Measurements from ENCODE around the gene GABRR2. TPM values are rescaled to one million over a fixed set of nuclear protein-coding genes. Genes with fewer than 3 reads are reported as not detected.

Gene GABRR2
- total and polyA plus RNA-seq, 10 of the 15 experiments (the other 5 are each of a cell fraction or from before 2014, with no cell fraction given) = 0.16 to 0.72 (median 0.32) TPM; not detected in 2

- TF ChIP-seq MTA3 (IDR thresholded peaks at IDR 0.05; ENCODE audit: borderline replicate concordance, low read length) (peak; percentile 68; the same call in 1 of the 2 replicates), ATF7 (IDR thresholded peaks at IDR 0.05; ENCODE audit: low read depth) (peak; percentile 40; the same call in 1 of the 2 replicates), SIX5 (IDR thresholded peaks at IDR 0.05; ENCODE audit: low read depth, low read length, severe bottlenecking) (no peak), NFIC (IDR thresholded peaks at IDR 0.05; ENCODE audit: low read depth, low read length) (peak; percentile 93), DPF2 (IDR thresholded peaks at IDR 0.05) (peak; percentile 74), ETV6 (conservative IDR thresholded peaks at IDR 0.05 in 1 of 2, IDR thresholded peaks at IDR 0.05 in 1 of 2; ENCODE audit: borderline replicate concordance in 1 of 2, low read depth in 1 of 2) (peak in 1 of 2 experiments; percentile 97; a peak in 2 of 4 replicates), JUND (IDR thresholded peaks at IDR 0.05; ENCODE audit: low read depth, low read length) (no peak), MAX (IDR thresholded peaks at IDR 0.05; ENCODE audit: low read depth, low read length) (0 out of 2 replicates have a peak, but pooled peaks have one; percentile 18), PKNOX1 (IDR thresholded peaks at IDR 0.05) (peak; percentile 54; the same call in 1 of the 2 replicates), RELB (IDR thresholded peaks at IDR 0.05; ENCODE audit: low read depth) (no peak; the same call in 1 of the 2 replicates), ATF2 (IDR thresholded peaks at IDR 0.05; ENCODE audit: low read length) (peak; percentile 90), TAF1 (IDR thresholded peaks at IDR 0.05; ENCODE audit: borderline replicate concordance, low read depth, low read length) (peak; percentile 44; the same call in 1 of the 2 replicates), RAD51 (IDR thresholded peaks at IDR 0.05) (peak; percentile 49), CEBPB (IDR thresholded peaks at IDR 0.05; ENCODE audit: borderline replicate concordance in 1 of 2, low read depth in 2 of 2, low read length in 2 of 2) (peak in 1 of 2 experiments; percentile 76; a peak in 1 of 4 replicates), LARP7 (IDR thresholded peaks at IDR 0.05) (no peak), CHD1 (IDR thresholded peaks at IDR 0.05; ENCODE audit: low read depth, low read length) (0 out of 2 replicates have a peak, but pooled peaks have one; percentile 75), MEF2B (IDR thresholded peaks at IDR 0.05; ENCODE audit: partially characterized antibody, poor library complexity, severe bottlenecking) (peak; percentile 69), TCF12 (IDR thresholded peaks at IDR 0.05; ENCODE audit: low read depth, low read length) (0 out of 2 replicates have a peak, but pooled peaks have one; percentile 12), ZNF24 (IDR thresholded peaks at IDR 0.05) (peak; percentile 31; the same call in 1 of the 2 replicates), RELA (IDR thresholded peaks at IDR 0.05; ENCODE audit: borderline replicate concordance, partially characterized antibody) (no peak), MTA2 (IDR thresholded peaks at IDR 0.05; ENCODE audit: low read depth) (no peak; the same call in 1 of the 2 replicates), RUNX3 (IDR thresholded peaks at IDR 0.05; ENCODE audit: low read length) (peak; percentile 73), HSF1 (IDR thresholded peaks at IDR 0.05; ENCODE audit: low read depth, low read length) (no peak), CBX5 (IDR thresholded peaks at IDR 0.05; ENCODE audit: low read depth) (0 out of 2 replicates have a peak, but pooled peaks have one; percentile 28), CREM (IDR thresholded peaks at IDR 0.05; ENCODE audit: low read depth) (peak; percentile 60)
Measured at GRCh38 chr6:89350281-89350966, 35.3 kb upstream of the GABRR2 start (continued).
